Aorta (tissue), 5 donors: ENCODE measurements around the gene DRD1. TPM values are rescaled to one million over a fixed set of nuclear protein-coding genes. Genes with fewer than 3 reads are reported as not detected.
A peak's percentile ranks its signal among the peaks of the same experiment; 100 is the strongest.

Source experiments
- ATAC-seq: fragments of 200-7000 bp; cut with Tn5 transposase; one replicate; pipeline ENCODE4 v1.9.1; 2022; ENCODE audit warnings: moderate library complexity; ENCODE audit not compliant: low FRiP score
- DNase-seq, 2 donors: peaks; one replicate each; pipeline ENCODE4 v3.0.0-alpha.2; 2020
- H3K27ac ChIP-seq, 2 donors: one replicate each; pipeline ENCODE4 v1.5.1; 2013; ENCODE audit warnings: low read length in 2 of 2, mild to moderate bottlenecking in 2 of 2, moderate library complexity in 2 of 2, control low read depth in 1 of 2, inconsistent platforms in 1 of 2, low read depth in 1 of 2
- H3K27me3 ChIP-seq, 2 donors: one replicate each; pipeline ENCODE4 v1.6.1; 2013; ENCODE audit warnings: control low read depth in 1 of 2, low read length in 1 of 2, mild to moderate bottlenecking in 1 of 2, moderate library complexity in 1 of 2; ENCODE audit not compliant: insufficient read depth in 2 of 2, control insufficient read depth in 1 of 2
- H3K36me3 ChIP-seq, 2 donors: one replicate each; pipeline ENCODE4 v1.6.1; 2013; ENCODE audit warnings: control low read depth in 1 of 2, low read length in 1 of 2, mild to moderate bottlenecking in 1 of 2; ENCODE audit not compliant: insufficient read depth in 2 of 2, control insufficient read depth in 1 of 2
- H3K4me1 ChIP-seq, 2 donors: one replicate each; pipeline ENCODE4 v1.6.1; 2013; ENCODE audit warnings: low read length in 2 of 2, control low read depth in 1 of 2, mild to moderate bottlenecking in 1 of 2, moderate library complexity in 1 of 2; ENCODE audit not compliant: insufficient read depth in 2 of 2, control insufficient read depth in 1 of 2
- H3K4me3 ChIP-seq, 2 donors: one replicate each; pipeline ENCODE4 v1.5.1; 2013; ENCODE audit warnings: low read length in 2 of 2, control low read depth in 1 of 2, mild to moderate bottlenecking in 1 of 2
- H3K9me3 ChIP-seq: one replicate; pipeline ENCODE4 v1.6.1; 2013; ENCODE audit warnings: mild to moderate bottlenecking, low read length; ENCODE audit not compliant: control insufficient read depth
- WGBS, 2 donors: extraction: QIAGEN DNeasy Blood & Tissue Kit; methylation state at CpG; one replicate each; pipeline ENCODE4 v1.1.7; 2013; 5-methylcytosine and 5-hydroxymethylcytosine counted together
- intact Hi-C, 2 donors: fragments of 100-400 bp; cut with DNase I; formaldehyde crosslinking; loops; one replicate each; pipeline versions ENCODE4 v1.14.2 to v1.15.0; 2022
- long read RNA-seq, 2 donors: library from polyadenylated mRNA; unstranded; transcript quantifications; one replicate each; pipeline ENCODE4 v2.0.0, GENCODE V29; 2020 to 2021
- polyA plus RNA-seq, 2 donors: library from polyadenylated mRNA; stranded (reverse); fragments of 200-250 nt; gene quantifications; one replicate each; pipeline ENCODE4 v1.2.3, GENCODE V29; 2013
- total RNA-seq, 2 donors: library from RNA; stranded (reverse); fragmentation: NEBNext Ultra II Directional; extraction: Animal tissue kit (Norgen Biotek cat#: 25700); gene quantifications; one replicate each; pipeline ENCODE4 v1.2.1, GENCODE V29; 2021
- donor health status: healthy with polysubstance abuse.
- donor health status: Bipolar disorder and iron deficiency.
- donor health status: DM: no; HTN: no; CAD: no.
- donor health status: DM: no; HTN: no; CAD: no.
- donor health status: DM: yes; HTN: yes; CAD: no.

Gene DRD1
- under 1 TPM; 0.45 to 0.62 TPM for total RNA-seq
- 1 to 10 TPM in 1 of 2 donors, under 1 TPM in 1; 0.13 to 2.1 TPM for polyA plus RNA-seq
- long read RNA-seq, donor 1 = 0 reads
- long read RNA-seq, donor 2, full-length matches to known transcripts = 1 of 1 reads
- long read RNA-seq, donor 2, partial matches to known transcripts = 0 of 1 reads
- long read RNA-seq, donor 2, other reads (novel, unspliced or antisense) = 0 of 1 reads

DNA sequence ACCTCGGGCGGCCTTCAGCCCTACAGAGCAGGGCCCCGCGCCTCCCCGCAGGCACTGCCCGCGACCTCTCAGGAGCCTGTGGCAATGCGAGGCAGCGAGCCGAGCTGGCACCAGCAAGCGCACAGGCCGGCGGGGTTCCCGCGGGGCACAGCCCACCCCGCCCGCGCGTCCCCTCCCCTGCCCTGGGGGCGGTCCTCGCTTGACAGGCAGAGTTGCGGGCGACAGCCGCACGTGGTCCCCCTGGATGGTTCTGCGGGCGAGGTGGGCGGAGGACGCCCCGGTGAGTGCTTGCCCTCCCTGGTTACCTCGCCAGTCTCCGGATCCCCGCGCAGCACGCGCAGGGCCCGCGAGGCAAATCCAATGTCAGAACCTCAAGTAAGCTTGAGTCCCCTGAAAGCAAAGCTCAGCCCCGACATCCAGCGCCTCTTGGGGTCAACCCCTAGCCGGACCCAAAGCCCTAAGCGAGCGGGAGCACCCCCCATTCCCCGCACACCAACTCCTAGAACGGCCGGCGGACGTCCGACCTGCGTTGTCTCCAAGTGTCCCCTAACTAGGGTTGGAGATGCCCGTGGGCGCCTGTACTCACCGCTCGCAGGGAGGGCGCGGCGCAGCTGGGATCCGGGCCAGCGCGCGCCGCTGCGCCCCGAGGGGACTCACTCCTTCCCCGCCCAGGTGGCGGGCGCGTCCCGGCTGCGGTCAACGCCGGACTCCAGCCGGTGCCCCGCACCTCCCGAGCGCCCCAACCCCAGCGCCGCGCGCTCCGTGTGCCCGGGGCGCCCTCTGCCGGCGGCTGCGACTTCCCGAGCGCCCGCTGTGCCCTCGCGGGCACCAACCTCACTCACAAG lies at the start of gene DRD1:
DRD1 (minus strand) TSS at position 123 of the 845 bp plus-strand sequence. CDS start 1,083 bp downstream, outside the sequence.
- intact Hi-C loops = loop anchor here (1.0 to 10.0 kb wide), 3 partner anchors 229 to 493 kb away; no protein-coding TSS in a partner anchor
- H3K27me3 ChIP-seq = no peaks in the 10 kb centered on the region
- WGBS, 2 donors = 0% methylated on average over 68 to 91 of the region's 91 CpGs
- no peaks in the 10 kb centered on the region for H3K4me1 ChIP-seq
- H3K4me3 ChIP-seq = peak within 1 kb of the TSS; percentile 1 to 16
- no peaks in the 10 kb centered on the region for H3K9me3 ChIP-seq
- H3K36me3 ChIP-seq = no peaks in the 10 kb centered on the region
- ATAC-seq (peak; percentile 78), DNase-seq (peak; percentile 56 to 88)
- H3K27ac ChIP-seq = no peak within 1 kb of the TSS

GRCh38 chr5:175493726-175494125 lies 49.7 kb upstream of the DRD1 start:
- H3K4me3 ChIP-seq = no peak overlapping the region
- no peak for DNase-seq
- H3K36me3 ChIP-seq = peaks cover 0 to 9% of the 10 kb centered on the region in 2 donors
- no peak overlapping the region for H3K27ac ChIP-seq
- intact Hi-C loops = no loop called here
- H3K27me3 ChIP-seq = no peaks in the 10 kb centered on the region
- H3K4me1 ChIP-seq = no peaks in the 10 kb centered on the region
- H3K9me3 ChIP-seq = no peaks in the 10 kb centered on the region
- 60 to 67% methylated on average over 8 of the region's 8 CpGs for WGBS, 2 donors
- ATAC-seq = no peak

DNA sequence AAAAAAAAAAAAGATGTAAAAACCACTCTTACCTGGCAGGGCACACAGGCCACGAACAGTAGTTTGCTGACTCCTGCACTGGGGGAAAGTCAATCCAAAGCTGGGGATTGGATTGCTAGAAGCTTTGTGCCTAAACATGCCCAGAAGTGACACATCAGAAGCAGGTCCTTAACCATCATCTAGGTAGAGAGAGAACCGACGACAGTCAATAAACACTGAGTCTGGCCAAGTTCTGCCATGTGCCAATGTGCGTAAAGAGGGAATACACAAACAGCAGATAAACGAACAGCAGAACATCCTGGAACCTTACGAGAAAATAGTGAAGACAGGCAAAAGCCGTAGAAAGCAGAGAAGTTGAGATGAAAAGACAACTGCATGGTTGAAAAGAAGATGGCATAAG lies 49.3 kb upstream of the DRD1 start:
- ATAC-seq = no peak
- no peak for DNase-seq
- Histone ChIP-seq H3K4me1 (no peaks in the 10 kb centered on the region), H3K27me3 (no peaks in the 10 kb centered on the region), H3K36me3 (peaks cover 0 to 9% of the 10 kb centered on the region in 2 donors), H3K9me3 (no peaks in the 10 kb centered on the region), H3K27ac (no peak overlapping the region), H3K4me3 (no peak overlapping the region)
- WGBS, 2 donors = 83 to 85% methylated on average over 7 of the region's 7 CpGs
- intact Hi-C loops = no loop called here

GRCh38 chr5:175491223-175491622 lies 47.2 kb upstream of the DRD1 start:
- ATAC-seq (no peak), DNase-seq (no peak)
- peaks cover 0 to 9% of the 10 kb centered on the region in 2 donors for H3K36me3 ChIP-seq
- intact Hi-C loops = no loop called here
- H3K4me1 ChIP-seq = no peaks in the 10 kb centered on the region
- H3K4me3 ChIP-seq = no peak overlapping the region
- no peaks in the 10 kb centered on the region for H3K9me3 ChIP-seq
- no peaks in the 10 kb centered on the region for H3K27me3 ChIP-seq
- WGBS, 2 donors = 79 to 83% methylated on average over 6 of the region's 6 CpGs
- H3K27ac ChIP-seq = no peak overlapping the region

DNA sequence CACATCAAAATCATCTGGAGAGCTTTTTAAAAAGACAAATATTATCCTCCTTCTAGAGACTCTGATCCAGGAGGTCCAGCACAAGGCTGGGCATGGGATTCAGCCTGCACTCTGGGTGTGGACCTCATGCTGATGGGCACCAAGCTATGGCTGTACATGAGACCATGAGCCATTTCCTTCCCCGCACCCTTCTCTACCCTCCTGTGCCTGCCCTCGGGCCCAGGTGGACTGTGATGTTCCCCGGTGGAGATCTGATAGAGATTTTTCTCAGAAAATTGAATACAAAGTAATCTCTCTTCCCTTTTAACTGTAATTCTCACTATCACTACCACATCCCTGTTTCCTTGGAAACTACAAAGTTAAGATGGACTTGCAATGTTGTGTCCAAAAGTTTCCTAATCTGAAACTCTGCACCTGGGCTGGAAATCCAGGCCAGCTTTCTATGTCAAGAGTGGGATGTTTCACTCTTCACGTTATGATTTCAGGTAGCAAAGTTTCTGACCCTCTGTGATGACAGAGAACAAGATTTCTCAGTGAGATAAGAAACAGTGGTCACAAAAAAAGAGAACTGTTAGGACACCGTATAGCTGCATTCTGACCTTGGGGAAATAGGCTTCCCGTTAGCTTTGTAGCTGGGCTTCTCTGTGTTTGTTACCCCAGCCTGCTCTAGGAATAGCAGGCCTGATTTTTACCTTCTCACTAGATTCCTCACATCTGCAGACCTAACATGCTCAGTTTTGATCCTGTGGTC lies 45.9 kb upstream of the DRD1 start:
- DNase-seq (no peak), ATAC-seq (no peak)
- Histone ChIP-seq H3K4me3 (no peak overlapping the region), H3K27me3 (no peaks in the 10 kb centered on the region), H3K9me3 (no peaks in the 10 kb centered on the region), H3K27ac (no peak overlapping the region), H3K4me1 (no peaks in the 10 kb centered on the region), H3K36me3 (peaks cover 0 to 8% of the 10 kb centered on the region in 2 donors)
- 83 to 87% methylated on average over 6 of the region's 6 CpGs for WGBS, 2 donors
- intact Hi-C loops = no loop called here

DNA sequence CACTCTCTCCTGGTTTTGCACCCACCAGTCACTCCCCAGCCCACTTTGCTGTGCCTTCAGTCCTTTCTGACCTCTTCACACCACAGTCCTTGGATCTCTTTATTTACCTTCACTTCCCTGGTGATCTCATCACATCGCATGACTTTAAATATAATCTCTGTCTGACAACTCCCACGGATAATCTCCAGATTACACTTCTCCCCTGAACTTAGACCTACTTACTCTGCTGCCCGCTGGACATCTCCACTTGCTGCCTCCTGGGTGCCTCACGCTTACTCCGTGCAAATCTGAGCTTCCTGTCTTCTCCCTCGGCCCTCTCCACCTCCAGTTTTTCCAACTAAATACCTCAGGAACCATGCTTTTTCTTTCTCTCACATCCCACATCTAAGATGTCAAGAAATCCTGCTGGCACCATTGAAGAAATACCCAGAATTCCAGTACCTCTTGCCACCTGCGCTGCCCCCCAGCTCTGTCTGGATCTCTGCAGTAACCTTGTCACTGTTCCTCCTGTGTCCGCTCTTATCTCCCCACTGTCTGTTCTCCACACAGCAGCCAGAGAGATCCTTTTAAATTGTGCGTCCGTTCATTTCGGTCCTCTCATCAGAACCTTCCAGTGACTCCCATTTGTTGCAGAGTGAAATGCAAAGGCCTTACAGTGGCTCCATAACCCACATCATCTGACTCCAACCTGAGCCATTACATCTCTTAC lies 43.7 kb upstream of the DRD1 start:
- H3K27ac ChIP-seq = no peak overlapping the region
- ATAC-seq = no peak
- H3K27me3 ChIP-seq = no peaks in the 10 kb centered on the region
- no peak overlapping the region for H3K4me3 ChIP-seq
- H3K4me1 ChIP-seq = no peaks in the 10 kb centered on the region
- intact Hi-C loops = no loop called here
- H3K9me3 ChIP-seq = no peaks in the 10 kb centered on the region
- no peak for DNase-seq
- WGBS, 2 donors = 90 to 93% methylated on average over 11 of the region's 11 CpGs
- H3K36me3 ChIP-seq = peaks cover 0 to 7% of the 10 kb centered on the region in 2 donors

GRCh38 chr5:175485631-175486030 lies 41.6 kb upstream of the DRD1 start:
- Histone ChIP-seq H3K4me3 (no peak overlapping the region), H3K9me3 (no peaks in the 10 kb centered on the region), H3K36me3 (peaks cover 0 to 4% of the 10 kb centered on the region in 2 donors), H3K27ac (no peak overlapping the region), H3K27me3 (no peaks in the 10 kb centered on the region), H3K4me1 (no peaks in the 10 kb centered on the region)
- intact Hi-C loops = no loop called here
- no peak for ATAC-seq
- WGBS, 2 donors = 88 to 94% methylated on average over 6 of the region's 6 CpGs
- DNase-seq = no peak

DNA sequence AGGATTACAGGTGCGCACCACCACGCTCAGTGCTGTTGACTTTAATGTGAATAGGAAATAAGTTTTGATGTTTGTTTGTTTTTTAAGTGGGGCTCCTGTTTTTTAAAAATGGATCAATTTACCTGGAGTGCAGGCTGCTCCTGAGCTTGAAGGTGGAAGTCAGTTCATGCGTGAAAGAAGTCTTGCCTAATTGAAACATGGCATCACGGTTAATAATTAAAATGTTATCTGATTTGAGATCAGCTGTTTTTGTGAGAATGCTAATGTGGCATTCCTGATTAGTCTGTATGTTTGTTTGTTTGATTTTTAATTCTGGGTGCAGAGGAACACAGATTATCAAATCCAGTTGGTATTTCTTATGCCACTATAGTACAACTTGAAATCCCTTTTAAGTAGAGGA lies 40.8 kb upstream of the DRD1 start:
- intact Hi-C loops = no loop called here
- 95 to 96% methylated on average over 4 of the region's 4 CpGs for WGBS, 2 donors
- H3K36me3 ChIP-seq = peaks cover 0 to 4% of the 10 kb centered on the region in 2 donors
- ATAC-seq = no peak
- H3K27ac ChIP-seq = no peak overlapping the region
- H3K27me3 ChIP-seq = no peaks in the 10 kb centered on the region
- no peaks in the 10 kb centered on the region for H3K9me3 ChIP-seq
- H3K4me3 ChIP-seq = no peak overlapping the region
- DNase-seq = no peak
- no peaks in the 10 kb centered on the region for H3K4me1 ChIP-seq
